HG03521 (cell line): ENCODE results near the gene NRBP1.
A peak's percentile ranks its signal among the peaks of the same experiment; 100 is the strongest.

ENCODE experiments used
- ATAC-seq: cut with Tn5 transposase; IDR thresholded peaks from one replicate; pipeline ENCODE4 v1.9.1; 2021; ENCODE audit warnings: mild to moderate bottlenecking, moderate library complexity; ENCODE audit not compliant: unreplicated experiment

Gene NRBP1

DNA sequence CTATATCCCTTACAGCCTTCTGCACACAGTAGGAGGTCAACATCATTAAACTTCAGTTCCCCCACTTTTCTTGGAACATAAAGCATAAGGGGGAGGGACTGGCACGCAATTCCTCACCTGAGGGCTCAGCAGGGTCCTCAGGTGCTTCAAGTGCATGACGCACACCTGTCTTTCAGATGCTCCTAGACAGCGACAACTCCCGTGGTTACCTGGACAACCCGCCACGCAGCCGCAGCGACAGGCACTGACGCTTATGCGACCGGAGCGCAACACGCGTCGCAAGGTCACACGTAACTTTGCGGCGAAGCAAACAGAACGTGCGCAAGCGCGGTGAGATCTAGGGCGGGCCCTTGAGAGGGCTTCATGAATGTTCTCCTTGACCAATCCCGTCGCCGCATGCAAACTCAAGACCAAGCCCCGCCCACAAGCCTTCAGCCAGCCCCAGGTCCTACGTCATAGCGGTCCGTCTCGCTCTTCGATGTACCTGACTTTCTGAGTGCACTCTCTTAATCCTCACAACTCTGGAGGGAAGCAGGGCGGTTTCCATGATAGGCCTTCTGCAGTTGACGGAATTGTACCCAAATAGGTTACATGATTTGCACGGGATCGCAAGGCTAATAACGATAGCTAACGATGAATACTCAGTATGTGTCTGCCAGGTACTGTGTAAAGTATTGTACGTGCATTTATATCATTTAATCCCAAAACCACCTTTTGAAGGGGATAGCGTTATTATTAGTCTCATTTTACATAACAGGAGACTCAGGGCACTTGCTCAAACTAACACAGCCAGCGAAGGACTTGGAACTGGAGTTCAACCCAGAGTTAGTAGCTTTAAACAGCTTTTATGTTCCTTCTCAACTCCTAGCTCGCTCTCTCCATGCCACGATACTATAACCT, 61.3 kb downstream of the NRBP1 start, which contains the start of gene IFT172:
Gene IFT172, minus strand, starts transcription at position 246 of the 900 bp plus-strand sequence. Its CDS starts 90 bp downstream, at position 156.
- peak; percentile 86 for ATAC-seq
